ENCODE measurements around the gene ADAM12. TPM values are rescaled to one million over a fixed set of nuclear protein-coding genes. Genes with fewer than 3 reads are reported as not detected.

ADAM12 gene
- total RNA-seq, 2 donors from 2014 or later, result under 0.01 to 0.52 TPM

GRCh38 chr10:126342680-126343079, 45.6 kb downstream of the ADAM12 start:
- H3K27ac ChIP-seq, result no peak overlapping the region
- DNase-seq, result no peak
- TF ChIP-seq CTCF (IDR thresholded peaks at IDR 0.05) (no peak), POLR2A (IDR thresholded peaks at IDR 0.05) (no peak)
- peaks cover 0 to 4% of the 10 kb centered on the region in 2 donors for H3K27me3 ChIP-seq
- H3K4me1 ChIP-seq, result no peaks in the 10 kb centered on the region
- intact Hi-C loops (cut with DNase I), result no loop called here
- no peaks in the 10 kb centered on the region for H3K36me3 ChIP-seq (replicated peaks in 1 of 2; ENCODE audit: insufficient read depth in 1 of 2, low read depth in 2 of 2)
- no peak overlapping the region for H3K4me3 ChIP-seq
- 64 to 65% methylated on average over 5 of the region's 5 CpGs for WGBS, 2 donors
- no peak for ATAC-seq
- H3K9me3 ChIP-seq, result no peaks in the 10 kb centered on the region

GRCh38 chr10:126341491-126341890, 46.8 kb downstream of the ADAM12 start:
- H3K27ac ChIP-seq, result no peak overlapping the region
- no peak for TF ChIP-seq CTCF (IDR thresholded peaks at IDR 0.05)
- TF ChIP-seq POLR2A (IDR thresholded peaks at IDR 0.05), result no peak
- H3K9me3 ChIP-seq, result no peaks in the 10 kb centered on the region
- no peaks in the 10 kb centered on the region for H3K36me3 ChIP-seq (replicated peaks in 1 of 2; ENCODE audit: insufficient read depth in 1 of 2, low read depth in 2 of 2)
- intact Hi-C loops (cut with DNase I), result no loop called here
- H3K4me1 ChIP-seq, result no peaks in the 10 kb centered on the region
- ATAC-seq (no peak), DNase-seq (no peak)
- peaks cover 0 to 4% of the 10 kb centered on the region in 2 donors for H3K27me3 ChIP-seq
- no peak overlapping the region for H3K4me3 ChIP-seq
- 42 to 44% methylated on average over 2 of the region's 2 CpGs for WGBS, 2 donors

GRCh38 chr10:126337251-126337810, 50.9 kb downstream of the ADAM12 start:
- intact Hi-C loops (cut with DNase I), result no loop called here
- ATAC-seq (no peak), DNase-seq (no peak)

GRCh38 chr10:126336801-126337200, 51.5 kb downstream of the ADAM12 start:
- no peak for TF ChIP-seq CTCF (IDR thresholded peaks at IDR 0.05)
- no peak for TF ChIP-seq POLR2A (IDR thresholded peaks at IDR 0.05)
- no peaks in the 10 kb centered on the region for H3K36me3 ChIP-seq (replicated peaks in 1 of 2; ENCODE audit: insufficient read depth in 1 of 2, low read depth in 2 of 2)
- H3K4me1 ChIP-seq, result no peaks in the 10 kb centered on the region
- H3K4me3 ChIP-seq, result no peak overlapping the region
- no peaks in the 10 kb centered on the region for H3K9me3 ChIP-seq
- intact Hi-C loops (cut with DNase I), result no loop called here
- WGBS, 2 donors, result 77 to 78% methylated on average over 9 of the region's 9 CpGs
- DNase-seq, result no peak
- ATAC-seq, result no peak
- H3K27ac ChIP-seq, result no peak overlapping the region
- no peaks in the 10 kb centered on the region for H3K27me3 ChIP-seq

More at GRCh38 chr10:126337251-126337810, 50.9 kb downstream of the ADAM12 start:
- H3K9me3 ChIP-seq, result no peaks in the 10 kb centered on the region
- H3K27me3 ChIP-seq, result peaks cover 0 to under 1% of the 10 kb centered on the region in 2 donors
- no peaks in the 10 kb centered on the region for H3K36me3 ChIP-seq (replicated peaks in 1 of 2; ENCODE audit: insufficient read depth in 1 of 2, low read depth in 2 of 2)
- TF ChIP-seq CTCF (IDR thresholded peaks at IDR 0.05) (no peak), POLR2A (IDR thresholded peaks at IDR 0.05) (no peak)
- no peak overlapping the region for H3K27ac ChIP-seq
- no peak overlapping the region for H3K4me3 ChIP-seq
- 79 to 85% methylated on average over 1 of the region's 1 CpG for WGBS, 2 donors
- H3K4me1 ChIP-seq, result no peaks in the 10 kb centered on the region

- Histone ChIP-seq H3K27ac (no peak overlapping the region), H3K4me3 (no peak overlapping the region), H3K36me3 (replicated peaks in 1 of 2; ENCODE audit: insufficient read depth in 1 of 2, low read depth in 2 of 2) (no peaks in the 10 kb centered on the region), H3K4me1 (no peaks in the 10 kb centered on the region), H3K27me3 (no peaks in the 10 kb centered on the region), H3K9me3 (no peaks in the 10 kb centered on the region)
- intact Hi-C loops (cut with DNase I), result no loop called here
- WGBS, 2 donors, result 45% methylated on average over 2 of the region's 2 CpGs
- TF ChIP-seq POLR2A (IDR thresholded peaks at IDR 0.05) (no peak), CTCF (IDR thresholded peaks at IDR 0.05) (no peak)
- DNase-seq (no peak), ATAC-seq (no peak)
Observed at GRCh38 chr10:126334272-126334671, 54.0 kb downstream of the ADAM12 start.
